Endodermal cell (in vitro differentiated cells): ENCODE results near the gene CBFB. TPM values are rescaled to one million over a fixed set of nuclear protein-coding genes. Genes with fewer than 3 reads are reported as not detected.

Experiments
- DNase-seq: peaks from one replicate; pipeline ENCODE4 v3.0.0-alpha.2; 2017
- H3K27ac ChIP-seq: 2 replicates; pipeline ENCODE4 v1.5.1; 2013; ENCODE audit warnings: mild to moderate bottlenecking, low read depth, low read length, moderate library complexity
- H3K27me3 ChIP-seq: 2 replicates; pipeline ENCODE4 v1.6.1; 2013; ENCODE audit warnings: mild to moderate bottlenecking, low read length, moderate library complexity; ENCODE audit not compliant: insufficient read depth, control insufficient read depth, poor library complexity, severe bottlenecking
- H3K36me3 ChIP-seq: 2 replicates; pipeline ENCODE4 v1.7.0; 2013; ENCODE audit warnings: mild to moderate bottlenecking, low read length, moderate library complexity; ENCODE audit not compliant: control insufficient read depth, insufficient read depth
- H3K4me1 ChIP-seq: one replicate; pipeline ENCODE4 v1.7.0; 2013; ENCODE audit warnings: low read length; ENCODE audit not compliant: control insufficient read depth, insufficient read depth
- H3K4me3 ChIP-seq: 2 replicates; pipeline ENCODE4 v1.5.1; 2013; ENCODE audit warnings: mild to moderate bottlenecking, low read length, moderate library complexity
- H3K9ac ChIP-seq: 2 replicates; pipeline ENCODE4 v1.6.1; 2013; ENCODE audit warnings: mild to moderate bottlenecking, low read length, moderate library complexity; ENCODE audit not compliant: poor library complexity, severe bottlenecking; ENCODE audit errors: extremely low read depth
- H3K9me3 ChIP-seq: 2 replicates; pipeline ENCODE4 v1.6.1; 2013; ENCODE audit warnings: mild to moderate bottlenecking, low read length, moderate library complexity; ENCODE audit not compliant: control insufficient read depth
- H3K27ac Mint-ChIP-seq: 2 replicates; pipeline ENCODE4 v1.8.0; 2020; ENCODE audit warnings: mixed read lengths
- H3K27me3 Mint-ChIP-seq: 2 replicates; pipeline ENCODE4 v1.8.0; 2021; ENCODE audit warnings: mild to moderate bottlenecking, mixed read lengths; ENCODE audit not compliant: insufficient read depth
- H3K36me3 Mint-ChIP-seq: 2 replicates; pipeline ENCODE4 v1.8.0; 2020; ENCODE audit warnings: low read depth, mixed read lengths
- H3K4me1 Mint-ChIP-seq: 2 replicates; pipeline ENCODE4 v1.8.0; 2020; ENCODE audit warnings: mixed read lengths
- H3K4me3 Mint-ChIP-seq: 2 replicates; pipeline ENCODE4 v1.8.0; 2020; ENCODE audit warnings: mild to moderate bottlenecking, moderate library complexity, mixed read lengths
- H3K9me3 Mint-ChIP-seq: 2 replicates; pipeline ENCODE4 v1.8.0; 2020; ENCODE audit warnings: mild to moderate bottlenecking, mixed read lengths
- CTCF ChIP-seq: fragments of 200-600 bp; sonication (generic); conservative IDR thresholded peaks from 2 replicates; pipeline ENCODE4 v1.5.0; 2021; ENCODE audit warnings: antibody characterized with exemption, mild to moderate bottlenecking
- WGBS, 2 experiments: methylation state at CpG; one replicate each; pipeline versions ENCODE4 v1.1.5 to v1.1.7; 2013; ENCODE audit warnings: missing lambda C conversion rate in 2 of 2, mixed read lengths in 1 of 2; ENCODE audit not compliant: insufficient coverage in 1 of 2, insufficient read length in 1 of 2; 5-methylcytosine and 5-hydroxymethylcytosine counted together
- total RNA-seq, 2 donors: library from RNA; stranded (reverse); fragmentation: NEBNext Ultra II Directional in 1 of 2; extraction: Animal tissue kit (Norgen Biotek cat#: 25700) in 1 of 2; gene quantifications; 2 replicates in 1 of 2; 3 replicates in 1 of 2; pipeline ENCODE4 v1.2.1, GENCODE V29; 2021

CBFB gene
- total RNA-seq, 2 donors from 2014 or later = 93.9 to 95.2 TPM

- Histone ChIP-seq H3K36me3 (peaks cover 41% of the 10 kb centered on the region), H3K4me1 (no peaks in the 10 kb centered on the region), H3K9me3 (no peaks in the 10 kb centered on the region), H3K9ac (no peak overlapping the region), H3K27ac (no peak overlapping the region), H3K4me3 (no peak overlapping the region), H3K27me3 (peaks cover 37% of the 10 kb centered on the region)
- DNase-seq = no peak
- no peaks in the 10 kb centered on the region for H3K9me3 Mint-ChIP-seq
- H3K4me1 Mint-ChIP-seq = peaks cover 4% of the 10 kb centered on the region
- peaks cover 30% of the 10 kb centered on the region for H3K27me3 Mint-ChIP-seq
- no peak for TF ChIP-seq CTCF
- 100% methylated on average over 2 of the region's 2 CpGs for WGBS, 2 experiments
- H3K4me3 Mint-ChIP-seq = no peak overlapping the region
- H3K27ac Mint-ChIP-seq = no peak overlapping the region
- peaks cover 45% of the 10 kb centered on the region for H3K36me3 Mint-ChIP-seq
These were observed 119.3 kb downstream of the CBFB start for GRCh38 chr16:67148221-67148620.

DNA sequence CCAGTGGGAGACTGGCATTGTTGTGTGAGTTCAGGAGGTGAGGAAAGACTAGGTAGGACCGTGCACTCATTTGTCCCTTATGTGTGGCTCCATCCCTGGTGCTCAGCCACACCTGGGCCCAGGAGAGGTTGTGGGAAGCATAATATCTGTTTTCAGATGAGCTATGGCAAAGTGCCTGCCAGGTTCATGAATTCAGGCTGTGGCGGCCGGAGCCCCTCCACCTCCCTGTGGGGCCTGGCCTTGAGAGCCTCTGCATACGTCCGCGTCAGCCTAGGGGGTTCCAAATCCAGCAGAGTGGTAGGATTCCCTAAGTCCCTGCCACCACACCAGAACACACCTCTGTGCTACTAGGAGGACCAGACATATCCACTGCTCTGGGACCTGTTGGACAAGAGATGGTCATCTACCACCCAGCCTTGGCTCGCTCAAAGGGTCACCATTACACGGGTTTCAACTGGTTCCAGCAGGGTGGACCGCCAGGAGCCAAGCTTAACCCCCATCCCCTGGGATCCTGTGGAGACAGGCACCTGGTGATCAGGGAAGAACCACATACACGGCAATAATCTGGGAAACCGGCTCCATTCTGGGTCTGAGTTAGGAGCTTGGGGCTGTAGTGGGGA is 119.8 kb downstream of the CBFB start:
- H3K4me3 ChIP-seq = no peak overlapping the region
- no peak overlapping the region for H3K9ac ChIP-seq
- Mint-ChIP-seq H3K4me3 (no peak overlapping the region), H3K27ac (no peak overlapping the region), H3K9me3 (no peaks in the 10 kb centered on the region), H3K36me3 (peaks cover 41% of the 10 kb centered on the region), H3K4me1 (peaks cover 4% of the 10 kb centered on the region), H3K27me3 (peaks cover 36% of the 10 kb centered on the region)
- 90 to 96% methylated on average over 11 of the region's 11 CpGs for WGBS, 2 experiments
- TF ChIP-seq CTCF = no peak
- H3K9me3 ChIP-seq = no peaks in the 10 kb centered on the region
- peaks cover 37% of the 10 kb centered on the region for H3K36me3 ChIP-seq
- H3K27ac ChIP-seq = no peak overlapping the region
- no peak for DNase-seq
- peaks cover 42% of the 10 kb centered on the region for H3K27me3 ChIP-seq
- no peaks in the 10 kb centered on the region for H3K4me1 ChIP-seq

GRCh38 chr16:67149276-67150046 is 120.5 kb downstream of the CBFB start:
- H3K9ac ChIP-seq = no peak overlapping the region
- Mint-ChIP-seq H3K36me3 (peaks cover 36% of the 10 kb centered on the region), H3K27ac (no peak overlapping the region), H3K4me3 (peak overlapping the region; percentile 59), H3K4me1 (peaks cover 4% of the 10 kb centered on the region), H3K9me3 (no peaks in the 10 kb centered on the region), H3K27me3 (peaks cover 43% of the 10 kb centered on the region)
- H3K36me3 ChIP-seq = peaks cover 32% of the 10 kb centered on the region
- peaks cover 49% of the 10 kb centered on the region for H3K27me3 ChIP-seq
- TF ChIP-seq CTCF = no peak
- WGBS, 2 experiments = 83 to 86% methylated on average over 72 to 77 of the region's 77 CpGs
- H3K4me1 ChIP-seq = no peaks in the 10 kb centered on the region
- no peak overlapping the region for H3K4me3 ChIP-seq
- no peak overlapping the region for H3K27ac ChIP-seq
- H3K9me3 ChIP-seq = no peaks in the 10 kb centered on the region
- no peak for DNase-seq
